GM23248 (cell line): Measurements from ENCODE around the gene RASIP1. TPM values are rescaled to one million over a fixed set of nuclear protein-coding genes. Genes with fewer than 3 reads are reported as not detected.
A peak's percentile ranks its signal among the peaks of the same experiment; 100 is the strongest.

ENCODE experiments used
- DNase-seq: peaks from one replicate; pipeline ENCODE4 v3.0.0-alpha.2; 2015
- H2AFZ ChIP-seq: fragments of 200-600 bp; sonication (generic); 2 replicates; pipeline ENCODE4 v1.6.1; 2016; ENCODE audit warnings: antibody characterized with exemption
- H3F3A ChIP-seq: fragments of 200-600 bp; sonication (generic); 2 replicates; pipeline ENCODE4 v1.6.1; 2016; ENCODE audit warnings: mild to moderate bottlenecking, antibody characterized with exemption, mixed run types; ENCODE audit not compliant: insufficient read depth
- H3K27ac ChIP-seq: fragments of 200-600 bp; sonication (generic); 2 replicates; pipeline ENCODE4 v1.5.1; 2016; ENCODE audit warnings: mild to moderate bottlenecking
- H3K27me3 ChIP-seq: fragments of 200-600 bp; sonication (generic); replicated peaks from 2 replicates; pipeline ENCODE4 v1.6.1; 2016; ENCODE audit warnings: mild to moderate bottlenecking; ENCODE audit not compliant: insufficient read depth
- H3K36me3 ChIP-seq: fragments of 200-600 bp; sonication (generic); 2 replicates; pipeline ENCODE4 v1.6.1; 2016; ENCODE audit warnings: low read depth, mild to moderate bottlenecking
- H3K4me1 ChIP-seq: fragments of 200-600 bp; sonication (generic); 2 replicates; pipeline ENCODE4 v1.6.1; 2016; ENCODE audit warnings: mild to moderate bottlenecking; ENCODE audit not compliant: insufficient read depth
- H3K4me2 ChIP-seq: fragments of 200-600 bp; sonication (generic); one replicate; pipeline ENCODE4 v1.6.1; 2016; ENCODE audit warnings: mild to moderate bottlenecking; ENCODE audit not compliant: unreplicated experiment
- H3K4me3 ChIP-seq: fragments of 200-600 bp; sonication (generic); 2 replicates; pipeline ENCODE4 v1.5.1; 2016; ENCODE audit warnings: mild to moderate bottlenecking
- H3K79me2 ChIP-seq: fragments of 200-600 bp; sonication (generic); 2 replicates; pipeline ENCODE4 v1.6.1; 2016; ENCODE audit warnings: mild to moderate bottlenecking; ENCODE audit not compliant: insufficient read depth
- H3K9ac ChIP-seq: fragments of 200-600 bp; sonication (generic); 2 replicates; pipeline ENCODE4 v1.6.1; 2016; ENCODE audit warnings: mild to moderate bottlenecking
- H3K9me2 ChIP-seq: fragments of 200-600 bp; sonication (generic); 2 replicates; pipeline ENCODE4 v1.6.1; 2016; ENCODE audit warnings: mixed run types, mild to moderate bottlenecking, moderate library complexity; ENCODE audit not compliant: insufficient read depth
- H3K9me3 ChIP-seq: fragments of 200-600 bp; sonication (generic); one replicate; pipeline ENCODE4 v1.6.1; 2017; ENCODE audit warnings: low read depth
- H4K20me1 ChIP-seq: fragments of 200-600 bp; sonication (generic); 2 replicates; pipeline ENCODE4 v1.6.0; 2016; ENCODE audit not compliant: insufficient read depth
- EZH2 ChIP-seq: fragments of 200-600 bp; sonication (generic); IDR thresholded peaks from 2 replicates; pipeline ENCODE4 v1.6.1; 2018; ENCODE audit warnings: antibody characterized with exemption, mild to moderate bottlenecking; ENCODE audit not compliant: insufficient read depth, poor library complexity, severe bottlenecking
- EZH2phosphoT487 ChIP-seq: fragments of 200-600 bp; sonication (generic); IDR thresholded peaks from 2 replicates; pipeline ENCODE4 v1.6.1; 2018; ENCODE audit warnings: antibody characterized with exemption, moderate library complexity, mild to moderate bottlenecking, low read depth; ENCODE audit not compliant: insufficient read depth
- WGBS, 2 experiments: methylation state at CpG; one replicate each; pipeline ENCODE4 v1.1.6; 2015 to 2017; ENCODE audit warnings: low lambda C conversion rate in 2 of 2, low coverage in 1 of 2; ENCODE audit errors: missing lambda C conversion rate in 2 of 2; 5-methylcytosine and 5-hydroxymethylcytosine counted together
- in situ Hi-C: fragments of 300-500 bp; cut with MboI; formaldehyde crosslinking; loops from 2 replicates; pipeline ENCODE4 v1.15.0; 2020
- polyA plus RNA-seq: library from polyadenylated mRNA; unstranded; fragments of >200 nt; fragmentation: Nextera tagmentation; extraction: Ambion mirVana; gene quantifications from 2 replicates; pipeline ENCODE4 v1.2.1, GENCODE V29; 2016
- total RNA-seq: library from RNA; depleted of rRNA; stranded (reverse); fragments of >200 nt; shearing (Covaris generic); gene quantifications from 2 replicates; pipeline ENCODE4 v1.2.3, GENCODE V29; 2014

The RASIP1 gene
- total and polyA plus RNA-seq, 2 experiments from 2014 or later, result 0.09 TPM; not detected in 1

GRCh38 chr19:48676487-48676886 lies 63.9 kb downstream of the RASIP1 start:
- no peaks in the 10 kb centered on the region for H3K36me3 ChIP-seq
- H3K9ac ChIP-seq, result no peak overlapping the region
- WGBS, 2 experiments, result 74 to 82% methylated on average over 17 of the region's 17 CpGs
- no peaks in the 10 kb centered on the region for H3F3A ChIP-seq
- H3K4me3 ChIP-seq, result no peak overlapping the region
- no peaks in the 10 kb centered on the region for H3K79me2 ChIP-seq
- H2AFZ ChIP-seq, result no peak overlapping the region
- H3K27ac ChIP-seq, result no peak overlapping the region
- no peaks in the 10 kb centered on the region for H4K20me1 ChIP-seq
- TF ChIP-seq EZH2phosphoT487 (no peak), EZH2 (no peak)
- DNase-seq, result no peak
- no peaks in the 10 kb centered on the region for H3K27me3 ChIP-seq
- H3K4me2 ChIP-seq, result no peak overlapping the region
- in situ Hi-C loops, result no loop called here
- no peaks in the 10 kb centered on the region for H3K4me1 ChIP-seq
- no peaks in the 10 kb centered on the region for H3K9me3 ChIP-seq
- no peaks in the 10 kb centered on the region for H3K9me2 ChIP-seq

- no peaks in the 10 kb centered on the region for H3K36me3 ChIP-seq
- peak; percentile 90 for DNase-seq
- H3K79me2 ChIP-seq, result no peaks in the 10 kb centered on the region
- no peaks in the 10 kb centered on the region for H3K9me2 ChIP-seq
- H3K4me3 ChIP-seq, result no peak overlapping the region
- H3K9me3 ChIP-seq, result no peaks in the 10 kb centered on the region
- peak overlapping the region; percentile 48 for H2AFZ ChIP-seq
- no peaks in the 10 kb centered on the region for H3K4me1 ChIP-seq
- no peaks in the 10 kb centered on the region for H3F3A ChIP-seq
- no peak overlapping the region for H3K9ac ChIP-seq
- in situ Hi-C loops, result no loop called here
- WGBS, 2 experiments, result 31 to 33% methylated on average over 28 of the region's 28 CpGs
- no peaks in the 10 kb centered on the region for H4K20me1 ChIP-seq
- TF ChIP-seq EZH2phosphoT487, result no peak
- TF ChIP-seq EZH2, result no peak
- H3K27me3 ChIP-seq, result no peaks in the 10 kb centered on the region
- peak overlapping the region; percentile 16 for H3K4me2 ChIP-seq
- H3K27ac ChIP-seq, result no peak overlapping the region
Observed at GRCh38 chr19:48674921-48675824, 65.2 kb downstream of the RASIP1 start.

- Histone ChIP-seq H3K79me2 (no peaks in the 10 kb centered on the region), H3K4me2 (no peak overlapping the region), H3K4me1 (no peaks in the 10 kb centered on the region), H3F3A (no peaks in the 10 kb centered on the region), H3K27me3 (no peaks in the 10 kb centered on the region), H3K9me3 (no peaks in the 10 kb centered on the region), H3K9ac (no peak overlapping the region), H4K20me1 (no peaks in the 10 kb centered on the region), H3K36me3 (no peaks in the 10 kb centered on the region), H3K4me3 (no peak overlapping the region), H2AFZ (no peak overlapping the region), H3K9me2 (no peaks in the 10 kb centered on the region), H3K27ac (no peak overlapping the region)
- 84 to 87% methylated on average over 13 to 19 of the region's 19 CpGs for WGBS, 2 experiments
- in situ Hi-C loops, result no loop called here
- no peak for DNase-seq
- no peak for TF ChIP-seq EZH2
- no peak for TF ChIP-seq EZH2phosphoT487
Observed at GRCh38 chr19:48674216-48674809, 66.1 kb downstream of the RASIP1 start.

DNA sequence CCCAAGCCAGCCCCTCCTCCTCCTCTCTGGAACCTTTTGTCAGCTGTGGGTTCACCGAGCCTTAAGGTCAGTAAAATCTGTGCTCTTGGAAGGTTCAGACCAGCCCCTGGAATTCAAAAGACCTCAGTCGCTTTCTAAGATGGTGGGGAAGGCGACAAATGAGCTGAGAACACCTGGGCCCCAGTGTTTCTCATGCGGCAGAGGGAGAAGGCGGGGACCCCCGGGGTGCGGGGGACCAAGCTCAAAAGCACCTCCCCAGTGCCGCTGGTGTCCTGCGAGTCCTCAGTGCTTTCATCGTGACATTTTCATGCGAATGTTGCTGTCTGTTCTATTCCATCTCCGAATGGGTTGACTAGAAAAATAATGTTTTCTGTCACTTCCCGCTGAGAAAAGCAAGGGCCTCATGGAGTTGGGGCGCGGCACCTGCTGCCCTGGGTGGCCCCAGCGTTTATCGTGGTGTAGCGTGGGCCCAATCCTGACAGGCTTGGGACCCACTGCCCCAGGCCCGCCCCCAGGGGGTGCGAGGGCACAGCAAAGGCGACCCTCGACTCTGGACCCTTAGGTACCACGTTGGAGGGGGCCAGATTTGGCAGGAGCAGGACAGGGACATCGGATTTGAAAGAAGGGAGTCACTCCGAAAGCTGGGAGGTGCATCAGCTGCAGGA lies 66.8 kb downstream of the RASIP1 start:
- Histone ChIP-seq H3K36me3 (no peaks in the 10 kb centered on the region), H3K27me3 (no peaks in the 10 kb centered on the region), H3K27ac (no peak overlapping the region), H3K4me2 (no peak overlapping the region), H3K9me2 (no peaks in the 10 kb centered on the region), H2AFZ (no peak overlapping the region), H3F3A (no peaks in the 10 kb centered on the region), H4K20me1 (no peaks in the 10 kb centered on the region), H3K4me1 (no peaks in the 10 kb centered on the region), H3K9ac (no peak overlapping the region), H3K4me3 (no peak overlapping the region), H3K79me2 (no peaks in the 10 kb centered on the region), H3K9me3 (no peaks in the 10 kb centered on the region)
- DNase-seq, result no peak
- TF ChIP-seq EZH2phosphoT487, result no peak
- no peak for TF ChIP-seq EZH2
- 76 to 77% methylated on average over 25 of the region's 25 CpGs for WGBS, 2 experiments
- in situ Hi-C loops, result no loop called here
